NT2/D1 (cell line): ENCODE data around the gene CSRP1.
"Not testable (repeated sequence)": the region's sequence is repeated elsewhere in the genome, so short reads cannot be mapped to it uniquely, and the experiment has no call there.

ENCODE experiments used
- DNase-seq: peaks from one replicate; pipeline ENCODE4 v3.0.0-alpha.2; 2011; ENCODE audit warnings: low read depth, low spot score
- H3K27me3 ChIP-seq: 2 replicates; pipeline ENCODE4 v1.6.0; 2011; ENCODE audit warnings: mild to moderate bottlenecking; ENCODE audit not compliant: insufficient read length, insufficient read depth
- H3K36me3 ChIP-seq: 2 replicates; pipeline ENCODE4 v1.6.1; 2011; ENCODE audit warnings: mild to moderate bottlenecking, low read length, mixed read lengths; ENCODE audit not compliant: insufficient read depth, insufficient read length
- H3K4me1 ChIP-seq: 2 replicates; pipeline ENCODE4 v1.5.1; 2011; ENCODE audit not compliant: insufficient read depth, insufficient read length
- H3K4me3 ChIP-seq: 2 replicates; pipeline ENCODE4 v1.5.1; 2011; ENCODE audit warnings: low read depth; ENCODE audit not compliant: insufficient read length
- H3K9ac ChIP-seq: 2 replicates; pipeline ENCODE4 v1.6.0; 2011; ENCODE audit warnings: low read depth; ENCODE audit not compliant: insufficient read length
- H3K9me3 ChIP-seq: 2 replicates; pipeline ENCODE4 v1.5.1; 2011; ENCODE audit warnings: mild to moderate bottlenecking, low read length; ENCODE audit not compliant: insufficient read depth
- SUZ12 ChIP-seq: IDR thresholded peaks from 2 replicates; pipeline ENCODE4 v1.6.1; 2011; ENCODE audit not compliant: insufficient read length, insufficient read depth; ENCODE audit errors: extremely low read depth
- YY1 ChIP-seq: IDR thresholded peaks from 2 replicates; pipeline ENCODE4 v1.6.1; 2011; ENCODE audit not compliant: insufficient read length, insufficient read depth
- ZNF274 ChIP-seq: IDR thresholded peaks from 2 replicates; pipeline ENCODE4 v1.6.1; 2011; ENCODE audit warnings: mild to moderate bottlenecking, low read depth, low read length

Gene CSRP1

GRCh38 chr1:201499191-201499590, 7.7 kb downstream of the CSRP1 start:
- TF ChIP-seq ZNF274, result no peak
- TF ChIP-seq YY1, result no peak
- TF ChIP-seq SUZ12, result no peak
- Histone ChIP-seq H3K36me3 (peaks cover 6% of the 10 kb centered on the region), H3K9me3 (no peaks in the 10 kb centered on the region), H3K4me1 (peaks cover 38% of the 10 kb centered on the region), H3K9ac (no peak overlapping the region), H3K27me3 (no peaks in the 10 kb centered on the region), H3K4me3 (no peak overlapping the region)
- DNase-seq, result no peak

- Histone ChIP-seq H3K36me3 (peaks cover 6% of the 10 kb centered on the region), H3K9ac (no peak overlapping the region), H3K4me1 (peaks cover 44% of the 10 kb centered on the region), H3K27me3 (no peaks in the 10 kb centered on the region), H3K4me3 (no peak overlapping the region), H3K9me3 (no peaks in the 10 kb centered on the region)
- DNase-seq, result no peak
- TF ChIP-seq SUZ12 (no peak), YY1 (no peak), ZNF274 (no peak)
Measured at GRCh38 chr1:201498621-201499020, 8.3 kb downstream of the CSRP1 start.

GRCh38 chr1:201497935-201498509, 8.9 kb downstream of the CSRP1 start:
- Histone ChIP-seq H3K4me3 (no peak overlapping the region), H3K9me3 (no peaks in the 10 kb centered on the region; the same call in 1 of the 2 replicates), H3K9ac (no peak overlapping the region), H3K27me3 (no peaks in the 10 kb centered on the region), H3K36me3 (peaks cover 6% of the 10 kb centered on the region), H3K4me1 (peaks cover 46% of the 10 kb centered on the region)
- TF ChIP-seq ZNF274 (no peak), YY1 (no peak)
- DNase-seq, result no peak

GRCh38 chr1:201496296-201496690, 10.6 kb downstream of the CSRP1 start:
- H3K9ac ChIP-seq, result no peak overlapping the region
- no peak for TF ChIP-seq YY1
- TF ChIP-seq ZNF274, result no peak
- no peak for TF ChIP-seq SUZ12
- H3K4me1 ChIP-seq, result peaks cover 38% of the 10 kb centered on the region

GRCh38 chr1:201495551-201496295, 11.2 kb downstream of the CSRP1 start:
- Histone ChIP-seq H3K9me3 (no peaks in the 10 kb centered on the region; the same call in 1 of the 2 replicates), H3K9ac (no peak overlapping the region), H3K4me3 (no peak overlapping the region), H3K36me3 (peaks cover 6% of the 10 kb centered on the region), H3K4me1 (peaks cover 32% of the 10 kb centered on the region), H3K27me3 (no peaks in the 10 kb centered on the region)
- TF ChIP-seq ZNF274 (no peak), YY1 (no peak), SUZ12 (no peak)
- no peak for DNase-seq

More at GRCh38 chr1:201496296-201496690, 10.6 kb downstream of the CSRP1 start:
- H3K36me3 ChIP-seq, result peaks cover 6% of the 10 kb centered on the region
- H3K4me3 ChIP-seq, result no peak overlapping the region
- DNase-seq, result no peak
- H3K9me3 ChIP-seq, result no peaks in the 10 kb centered on the region; the same call in 1 of the 2 replicates
- no peaks in the 10 kb centered on the region for H3K27me3 ChIP-seq

GRCh38 chr1:201493757-201494617, 12.9 kb downstream of the CSRP1 start:
- Histone ChIP-seq H3K9me3 (no peaks in the 10 kb centered on the region; the same call in 1 of the 2 replicates), H3K36me3 (peaks cover 16% of the 10 kb centered on the region), H3K4me1 (peaks cover 25% of the 10 kb centered on the region), H3K4me3 (no peak overlapping the region), H3K27me3 (no peaks in the 10 kb centered on the region), H3K9ac (no peak overlapping the region)
- TF ChIP-seq SUZ12 (no peak), YY1 (no peak), ZNF274 (no peak)
- DNase-seq, result no peak

- H3K36me3 ChIP-seq, result peaks cover 23% of the 10 kb centered on the region
- H3K4me1 ChIP-seq, result peaks cover 25% of the 10 kb centered on the region
- not testable (repeated sequence) for H3K27me3 ChIP-seq, H3K4me3 ChIP-seq, DNase-seq, H3K9ac ChIP-seq, H3K9me3 ChIP-seq
Measured at GRCh38 chr1:201493026-201493656, 13.8 kb downstream of the CSRP1 start.
